GM12878 (cell line): ENCODE results near the gene PARP11. TPM values are rescaled to one million over a fixed set of nuclear protein-coding genes. Genes with fewer than 3 reads are reported as not detected.

Experiments used
- ATAC-seq: fragments of 200-7000 bp; cut with Tn5 transposase; 3 replicates; pipeline ENCODE4 v1.9.1; 2020; ENCODE audit warnings: mild to moderate bottlenecking, moderate library complexity
- BruUV-seq: library from RNA; stranded (reverse); fragments of 400-500 nt; replicated peaks from 2 replicates; lab custom pipeline; 2021; lab: Mats Ljungman, UMichigan
- CTCF ChIA-PET: fragments of 300-600 bp; sonication (Branson Sonifier 250); formaldehyde crosslinking; extraction: SDS; loops from one replicate; lab custom pipeline; 2021; ENCODE audit warnings: inconsistent platforms; lab: Yijun Ruan, JAX
- POLR2A ChIA-PET: fragments of 350-600 bp; formaldehyde crosslinking; extraction: SDS; loops from one replicate; lab custom pipeline; 2021; ENCODE audit warnings: inconsistent platforms; lab: Charles Lee
- RAD21 ChIA-PET: fragments of 300-600 bp; sonication (Branson Sonifier 250); formaldehyde crosslinking; loops from one replicate; lab custom pipeline; 2023; ENCODE audit warnings: antibody characterized with exemption; ENCODE audit not compliant: unreplicated experiment; lab: Charles Lee
- SMC1A ChIA-PET: fragments of 300-600 bp; sonication (Branson Sonifier 250); formaldehyde crosslinking; loops from one replicate; lab custom pipeline; 2023; ENCODE audit not compliant: unreplicated experiment, uncharacterized antibody; lab: Charles Lee
- DNase-seq: peaks from one replicate; pipeline ENCODE4 v3.0.0-alpha.2; 2011; ENCODE audit warnings: low read depth, low spot score
- FAIRE-seq: peaks from 3 replicates; lab custom pipeline; 2011; peaks lifted over from hg19 to GRCh38; lab: Jason Lieb, UNC
- H2AFZ ChIP-seq: 2 replicates; pipeline ENCODE4 v1.6.0; 2011; ENCODE audit warnings: low read depth, low read length, control low read depth; ENCODE audit not compliant: control insufficient read depth
- H3K27ac ChIP-seq: 2 replicates; pipeline ENCODE4 v1.5.1; 2011; ENCODE audit warnings: control low read depth; ENCODE audit not compliant: control insufficient read depth, insufficient read depth
- H3K27me3 ChIP-seq, 2 experiments: replicated peaks in 1 of 2; 2 replicates each; pipeline versions ENCODE4 v1.6.0 to v1.6.1; 2011; ENCODE audit warnings: low read length in 1 of 2; ENCODE audit not compliant: control insufficient read depth in 2 of 2, insufficient read depth in 2 of 2
- H3K36me3 ChIP-seq, 2 experiments: 2 replicates each; pipeline ENCODE4 v1.5.1; 2011; ENCODE audit warnings: low read length in 1 of 2; ENCODE audit not compliant: control insufficient read depth in 2 of 2, insufficient read depth in 2 of 2
- H3K4me1 ChIP-seq: 2 replicates; pipeline ENCODE4 v1.6.1; 2011; ENCODE audit warnings: mild to moderate bottlenecking, low read length, moderate library complexity, mixed read lengths; ENCODE audit not compliant: control insufficient read depth, insufficient read depth
- H3K4me2 ChIP-seq: 2 replicates; pipeline ENCODE4 v1.6.0; 2011; ENCODE audit warnings: control low read depth; ENCODE audit not compliant: control insufficient read depth, insufficient read depth
- H3K4me3 ChIP-seq: fragments of 200-600 bp; sonication (generic); 2 replicates; pipeline ENCODE4 v1.5.1; 2016
- H3K79me2 ChIP-seq: 2 replicates; pipeline ENCODE4 v1.6.0; 2011; ENCODE audit warnings: low read length; ENCODE audit not compliant: control insufficient read depth, insufficient read depth
- H3K9ac ChIP-seq: 2 replicates; pipeline ENCODE4 v1.8.0; 2011; ENCODE audit warnings: low read length, control low read depth, mixed read lengths; ENCODE audit not compliant: control insufficient read depth, insufficient read depth
- H3K9me3 ChIP-seq: replicated peaks from 3 replicates; pipeline ENCODE4 v1.5.1; 2011; ENCODE audit warnings: mild to moderate bottlenecking, low read length; ENCODE audit not compliant: control insufficient read depth, insufficient read depth
- H4K20me1 ChIP-seq: 2 replicates; pipeline ENCODE4 v1.6.0; 2011; ENCODE audit not compliant: control insufficient read depth, insufficient read depth
- BMI1 ChIP-seq: fragments of 450-650 bp; IDR thresholded peaks from 2 replicates; pipeline ENCODE4 v1.6.1; 2016; ENCODE audit warnings: mild to moderate bottlenecking, moderate library complexity, borderline replicate concordance
- CHD4 ChIP-seq: fragments of 200-600 bp; sonication (generic); IDR thresholded peaks from 2 replicates; pipeline ENCODE4 v1.6.1; 2016; ENCODE audit warnings: mild to moderate bottlenecking
- ESRRA ChIP-seq: IDR thresholded peaks from 2 replicates; pipeline ENCODE4 v1.6.1; 2012; ENCODE audit warnings: mild to moderate bottlenecking, low read length, improper control_type of control experiment
- NFXL1 ChIP-seq: fragments of 450-650 bp; IDR thresholded peaks from 2 replicates; pipeline ENCODE4 v1.6.1; 2017; ENCODE audit warnings: antibody characterized with exemption, mild to moderate bottlenecking, borderline replicate concordance
- NFYA ChIP-seq: IDR thresholded peaks from 2 replicates; pipeline ENCODE4 v1.6.1; 2011; ENCODE audit warnings: low read depth, mild to moderate bottlenecking, low read length, improper control_type of control experiment, borderline replicate concordance
- RCOR1 ChIP-seq: conservative IDR thresholded peaks from 2 replicates; pipeline ENCODE4 v1.6.1; 2012; ENCODE audit warnings: low read depth, low read length, improper control_type of control experiment
- STAT3 ChIP-seq: IDR thresholded peaks from 2 replicates; pipeline ENCODE4 v1.6.1; 2011; ENCODE audit warnings: low read depth, low read length, improper control_type of control experiment
- WGBS: methylation state at CpG from one replicate; pipeline ENCODE4 v1.1.6; 2016; ENCODE audit warnings: low lambda C conversion rate; ENCODE audit not compliant: insufficient replicate concordance, insufficient coverage; ENCODE audit errors: missing lambda C conversion rate; 5-methylcytosine and 5-hydroxymethylcytosine counted together
- in situ Hi-C: fragments of 300-500 bp; cut with MboI; formaldehyde crosslinking; loops from 9 replicates; pipeline ENCODE4 v1.14.3; 2018; ENCODE audit warnings: mixed read lengths
- intact Hi-C: fragments of 100-400 bp; cut with micrococcal nuclease; formaldehyde crosslinking; loops from one replicate; pipeline ENCODE4 v1.14.2; 2022; ENCODE audit not compliant: unreplicated experiment
- polyA plus RNA-seq, 11 experiments: library from polyadenylated mRNA; depleted of rRNA in 4 of 11; unstranded in 6 of 11; stranded (reverse) in 5 of 11; fragments of >200 nt; fragmentation: Nextera tagmentation in 4 of 11; fragmentation: Illumina TruSeq in 1 of 11; extraction: Ambion mirVana in 4 of 11; extraction: Trizol in 1 of 11; gene quantifications; 1 replicate in 1 of 11; 2 replicates in 10 of 11; pipeline versions ENCODE4 v1.2.1 to v1.2.3, GENCODE V29; 2011 to 2016; ENCODE audit warnings: inconsistent platforms in 2 of 11, missing spikeins in 2 of 11, low read depth in 1 of 11
- total RNA-seq, 4 experiments: library from RNA; depleted of rRNA in 3 of 4; stranded (reverse); fragments of >200 nt in 3 of 4; fragmentation: Illumina TruSeq in 1 of 4; extraction: Trizol in 1 of 4; gene quantifications; 2 replicates each; pipeline versions ENCODE4 v1.2.1 to v1.2.3, GENCODE V29; 2013 to 2021

PARP11 gene
- total and polyA plus RNA-seq, 10 of the 15 experiments (the other 5 are each of a cell fraction or from before 2014, with no cell fraction given) = 3.0 to 14.1 (median 6.3) TPM

DNA sequence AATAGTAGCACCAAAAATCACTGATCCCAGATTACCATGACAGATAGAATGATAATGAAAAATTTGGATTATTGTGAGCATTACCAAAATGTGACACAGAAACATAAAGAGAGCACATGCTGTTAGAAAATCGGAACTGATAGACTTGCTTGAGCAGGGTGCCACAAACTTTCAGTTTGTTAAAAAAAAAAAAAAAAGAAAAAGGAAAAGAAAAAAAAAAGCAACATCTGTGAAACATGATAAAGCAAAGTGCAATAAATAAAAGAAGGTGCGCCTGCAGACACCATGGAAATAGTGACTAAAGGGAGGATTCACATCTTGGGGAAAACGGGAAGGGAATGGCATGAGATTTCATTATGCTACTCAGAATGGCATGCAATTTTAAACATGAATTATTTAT, 6.6 kb upstream of the PARP11 start:
- DNase-seq = no peak
- H4K20me1 ChIP-seq = no peaks in the 10 kb centered on the region
- H3K9me3 ChIP-seq = no peaks in the 10 kb centered on the region; the same call in 2 of the 3 replicates
- no peak overlapping the region for H3K9ac ChIP-seq
- TF ChIP-seq BMI1 = no peak
- TF ChIP-seq ESRRA = no peak
- no peak for TF ChIP-seq NFXL1
- no peak for TF ChIP-seq CHD4
- ChIA-PET POLR2A (no interaction called here), RAD21 (no interaction called here), CTCF (no interaction called here), SMC1A (no interaction called here)
- no peak overlapping the region for H3K27ac ChIP-seq
- no TSS peak for BruUV-seq
- H3K36me3 ChIP-seq = no peaks in the 10 kb centered on the region
- H3K4me2 ChIP-seq = no peak overlapping the region
- 14% methylated on average over 3 of the region's 3 CpGs for WGBS
- in situ Hi-C loops = no loop called here
- H3K79me2 ChIP-seq = no peaks in the 10 kb centered on the region
- H3K4me1 ChIP-seq = no peaks in the 10 kb centered on the region
- FAIRE-seq = no peak
- H3K4me3 ChIP-seq = no peak overlapping the region
- H2AFZ ChIP-seq = no peak overlapping the region
- intact Hi-C loops = loop anchor here (10.0 kb wide), 3 partner anchors 85 to 475 kb away; no protein-coding TSS in a partner anchor
- H3K27me3 ChIP-seq = no peaks in the 10 kb centered on the region; a peak in 1 of 4 replicates
- ATAC-seq = no peak

DNA sequence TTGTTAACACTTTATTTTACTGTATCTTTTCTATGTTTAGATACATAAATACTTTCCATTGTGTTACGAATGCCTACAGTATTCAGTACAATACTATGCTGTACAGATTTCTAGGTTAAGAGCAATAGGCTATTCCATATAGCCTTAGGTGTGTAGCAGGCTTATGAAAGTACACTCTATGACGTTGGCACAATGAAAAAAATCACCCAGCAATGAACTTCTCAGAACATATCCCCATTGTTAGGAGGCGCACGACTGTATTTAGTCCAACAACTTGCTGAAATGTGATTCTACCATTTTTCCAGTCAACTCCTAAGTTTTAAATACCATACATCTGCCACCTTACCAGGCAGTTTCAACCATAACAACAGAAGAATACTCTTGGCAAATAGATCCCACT, 1.8 kb downstream of the PARP11 start:
- Histone ChIP-seq H3K9me3 (no peaks in the 10 kb centered on the region; the same call in 2 of the 3 replicates), H3K27ac (no peak overlapping the region), H3K79me2 (peaks cover 32% of the 10 kb centered on the region), H2AFZ (no peak overlapping the region), H4K20me1 (no peaks in the 10 kb centered on the region), H3K36me3 (no peaks in the 10 kb centered on the region), H3K4me1 (peaks cover 13% of the 10 kb centered on the region), H3K4me3 (peak overlapping the region; percentile 91), H3K9ac (0 out of 2 replicates have a peak overlapping the region, but pooled peaks have one; percentile 15), H3K4me2 (peak overlapping the region; percentile 94), H3K27me3 (no peaks in the 10 kb centered on the region)
- ChIA-PET CTCF (interaction anchor here (1.1 to 1.4 kb wide), 2 partner anchors 15 to 35 kb away, joined by 3 to 4 read pairs; no protein-coding TSS in a partner anchor), POLR2A (no interaction called here), RAD21 (no interaction called here), SMC1A (interaction anchor here (1.5 kb wide), 1 partner anchor 406 kb away, joined by 3 read pairs; no protein-coding TSS in a partner anchor)
- BruUV-seq = no TSS peak
- 75% methylated on average over 4 of the region's 4 CpGs for WGBS
- DNase-seq = no peak
- in situ Hi-C loops (no loop called here), intact Hi-C loops (loop anchor here (5.0 kb wide), 2 partner anchors 119 to 401 kb away; partner anchors contain the start of genes CCND2 and CRACR2A)
- no peak for ATAC-seq
- FAIRE-seq = no peak
- TF ChIP-seq STAT3 (no peak), NFYA (no peak), RCOR1 (no peak)
